ENCODE results near the gene NMT1. TPM values are rescaled to one million over a fixed set of nuclear protein-coding genes. Genes with fewer than 3 reads are reported as not detected.

The NMT1 gene
- total RNA-seq, 2 donors from 2014 or later, result 44.6 to 52.7 TPM

DNA sequence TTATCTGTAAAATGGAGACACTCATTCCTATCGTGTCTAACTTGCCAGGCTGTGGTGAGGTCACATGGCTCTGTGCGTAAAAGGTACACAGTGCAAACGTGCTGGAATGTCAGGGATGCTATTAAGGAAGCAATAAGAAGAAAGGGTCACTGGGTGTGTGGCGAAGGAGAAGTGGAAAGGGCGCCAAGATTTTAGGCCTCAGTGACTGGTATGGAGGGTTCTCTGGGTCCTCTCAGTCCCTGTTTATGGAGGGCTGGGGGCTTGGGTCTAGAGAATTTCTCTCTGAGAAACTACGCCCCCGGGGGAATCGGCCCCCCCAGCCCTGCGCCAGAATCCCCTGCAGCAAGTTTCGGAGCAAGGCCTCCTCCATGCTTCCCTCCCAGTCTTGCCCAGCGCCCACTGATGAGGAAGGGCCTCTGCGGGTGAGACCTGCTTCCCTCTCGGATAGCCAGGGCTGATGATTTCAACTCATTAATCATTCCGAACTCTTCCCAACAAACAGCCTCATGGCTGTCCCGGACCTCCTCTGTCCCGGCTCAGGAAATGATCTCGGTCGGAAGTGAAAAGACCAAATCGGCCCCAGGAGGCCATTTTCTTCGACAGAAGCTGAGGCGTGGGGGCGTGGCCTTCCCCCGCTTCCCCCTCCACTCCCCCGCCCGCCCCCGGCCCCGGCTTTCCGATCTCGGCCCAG is 85.9 kb downstream of the NMT1 start:
- no peak for DNase-seq (ENCODE audit: low spot score)
- no peaks in the 10 kb centered on the region for H3K36me3 ChIP-seq
- no peaks in the 10 kb centered on the region for H3K9me3 ChIP-seq
- H3K4me3 ChIP-seq, result peak overlapping the region; percentile 67 to 83
- TF ChIP-seq, protein P1, sequence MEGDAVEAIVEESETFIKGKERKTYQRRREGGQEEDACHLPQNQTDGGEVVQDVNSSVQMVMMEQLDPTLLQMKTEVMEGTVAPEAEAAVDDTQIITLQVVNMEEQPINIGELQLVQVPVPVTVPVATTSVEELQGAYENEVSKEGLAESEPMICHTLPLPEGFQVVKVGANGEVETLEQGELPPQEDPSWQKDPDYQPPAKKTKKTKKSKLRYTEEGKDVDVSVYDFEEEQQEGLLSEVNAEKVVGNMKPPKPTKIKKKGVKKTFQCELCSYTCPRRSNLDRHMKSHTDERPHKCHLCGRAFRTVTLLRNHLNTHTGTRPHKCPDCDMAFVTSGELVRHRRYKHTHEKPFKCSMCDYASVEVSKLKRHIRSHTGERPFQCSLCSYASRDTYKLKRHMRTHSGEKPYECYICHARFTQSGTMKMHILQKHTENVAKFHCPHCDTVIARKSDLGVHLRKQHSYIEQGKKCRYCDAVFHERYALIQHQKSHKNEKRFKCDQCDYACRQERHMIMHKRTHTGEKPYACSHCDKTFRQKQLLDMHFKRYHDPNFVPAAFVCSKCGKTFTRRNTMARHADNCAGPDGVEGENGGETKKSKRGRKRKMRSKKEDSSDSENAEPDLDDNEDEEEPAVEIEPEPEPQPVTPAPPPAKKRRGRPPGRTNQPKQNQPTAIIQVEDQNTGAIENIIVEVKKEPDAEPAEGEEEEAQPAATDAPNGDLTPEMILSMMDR (IDR thresholded peaks at IDR 0.05), result no peak
- H3K27ac ChIP-seq, result peak overlapping the region; percentile 96 to 99
- no peaks in the 10 kb centered on the region for H3K27me3 ChIP-seq
- H3K4me1 ChIP-seq, result peaks cover 0 to 51% of the 10 kb centered on the region in 2 donors

DNA sequence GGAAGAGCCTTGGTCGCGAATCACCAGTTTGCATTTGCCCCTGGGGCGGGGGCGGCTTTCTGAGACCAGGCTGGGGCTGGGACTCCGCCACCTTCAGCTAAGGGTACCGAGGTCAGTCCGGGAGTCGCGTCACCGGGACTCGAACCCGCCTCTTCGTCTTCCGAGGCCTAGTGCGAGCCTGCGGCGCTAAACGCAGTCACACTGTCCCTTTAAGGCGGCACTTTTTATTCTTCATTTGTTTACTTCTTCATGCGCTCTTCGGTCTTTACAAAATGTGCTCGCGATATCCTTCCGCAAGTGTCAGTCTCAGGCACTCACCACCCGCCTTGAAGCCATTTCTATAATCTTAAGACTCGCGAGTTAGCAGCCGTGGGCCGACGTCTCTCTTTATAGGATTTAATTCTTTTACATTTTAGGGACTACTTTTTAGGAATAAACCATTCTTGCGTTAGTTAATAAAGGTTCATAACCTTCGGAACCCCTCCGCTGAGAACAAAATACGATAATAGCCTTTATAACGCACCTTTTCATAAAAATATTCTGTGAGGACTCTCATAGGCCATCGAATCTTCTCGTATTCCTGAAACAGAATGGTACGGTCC is 86.6 kb downstream of the NMT1 start:
- H3K27ac ChIP-seq, result peak overlapping the region; percentile 96 to 99
- H3K4me3 ChIP-seq, result peak overlapping the region; percentile 67 to 83
- peak; percentile 84 for DNase-seq (ENCODE audit: low spot score)
- H3K36me3 ChIP-seq, result no peaks in the 10 kb centered on the region
- TF ChIP-seq, protein P1 (IDR thresholded peaks at IDR 0.05), result no peak
- no peaks in the 10 kb centered on the region for H3K9me3 ChIP-seq
- H3K27me3 ChIP-seq, result no peaks in the 10 kb centered on the region
- peaks cover 0 to 56% of the 10 kb centered on the region in 2 donors for H3K4me1 ChIP-seq

DNA sequence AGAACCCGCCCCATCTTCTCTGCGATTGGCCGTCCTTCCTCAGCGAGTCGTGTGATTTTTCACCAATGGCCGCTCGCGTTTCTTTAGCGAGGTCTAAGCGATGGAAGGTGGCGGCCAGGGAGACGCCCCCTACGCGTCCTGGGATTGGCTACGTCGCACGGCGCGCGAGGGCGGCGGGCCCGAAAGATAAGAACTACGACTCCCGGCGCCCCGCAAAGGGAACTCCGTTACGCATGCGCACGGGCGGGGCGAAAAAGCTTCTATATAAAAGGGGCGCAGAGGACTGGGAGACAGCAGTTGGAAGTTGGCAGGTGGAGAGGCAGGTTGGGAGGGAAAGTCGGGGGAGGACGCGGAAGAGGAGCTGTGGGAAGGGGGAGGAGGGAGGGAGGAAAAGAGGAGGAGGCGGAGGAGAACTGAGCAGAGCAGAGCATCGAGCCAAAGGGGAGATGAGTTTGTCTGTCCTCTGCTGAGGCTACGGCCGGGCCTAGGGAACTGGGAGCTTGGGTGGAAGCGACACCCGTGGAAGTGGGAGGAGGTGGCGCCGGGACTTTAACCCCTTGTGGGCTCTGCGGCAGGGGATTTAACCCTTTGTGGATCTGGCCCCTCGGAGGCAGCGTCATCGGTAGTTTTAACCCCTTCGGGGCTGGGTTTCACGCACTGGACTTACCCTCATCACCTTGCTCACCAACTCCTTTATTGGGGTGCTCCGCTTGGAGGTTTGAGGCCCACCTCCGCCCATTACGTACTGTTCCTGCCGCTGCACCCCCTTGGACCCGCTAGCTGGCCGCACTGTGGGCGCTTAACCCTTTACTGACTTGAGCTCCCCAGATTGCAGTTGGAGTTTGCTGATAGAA is 87.3 kb downstream of the NMT1 start, which contains the start of gene HEXIM1:
HEXIM1 (plus strand) TSS at position 293 of the 854 bp plus-strand sequence. CDS start 716 bp downstream, outside the sequence.
- peak within 1 kb of the TSS; percentile 75 to 93 for H3K4me3 ChIP-seq
- H3K9me3 ChIP-seq, result no peaks in the 10 kb centered on the region
- TF ChIP-seq, protein P1 (IDR thresholded peaks at IDR 0.05), result no peak
- H3K36me3 ChIP-seq, result no peaks in the 10 kb centered on the region
- peak within 1 kb of the TSS; percentile 96 to 99 for H3K27ac ChIP-seq
- H3K27me3 ChIP-seq, result no peaks in the 10 kb centered on the region
- DNase-seq (ENCODE audit: low spot score), result peak; percentile 100
- H3K4me1 ChIP-seq, result peaks cover 0 to 53% of the 10 kb centered on the region in 2 donors

DNA sequence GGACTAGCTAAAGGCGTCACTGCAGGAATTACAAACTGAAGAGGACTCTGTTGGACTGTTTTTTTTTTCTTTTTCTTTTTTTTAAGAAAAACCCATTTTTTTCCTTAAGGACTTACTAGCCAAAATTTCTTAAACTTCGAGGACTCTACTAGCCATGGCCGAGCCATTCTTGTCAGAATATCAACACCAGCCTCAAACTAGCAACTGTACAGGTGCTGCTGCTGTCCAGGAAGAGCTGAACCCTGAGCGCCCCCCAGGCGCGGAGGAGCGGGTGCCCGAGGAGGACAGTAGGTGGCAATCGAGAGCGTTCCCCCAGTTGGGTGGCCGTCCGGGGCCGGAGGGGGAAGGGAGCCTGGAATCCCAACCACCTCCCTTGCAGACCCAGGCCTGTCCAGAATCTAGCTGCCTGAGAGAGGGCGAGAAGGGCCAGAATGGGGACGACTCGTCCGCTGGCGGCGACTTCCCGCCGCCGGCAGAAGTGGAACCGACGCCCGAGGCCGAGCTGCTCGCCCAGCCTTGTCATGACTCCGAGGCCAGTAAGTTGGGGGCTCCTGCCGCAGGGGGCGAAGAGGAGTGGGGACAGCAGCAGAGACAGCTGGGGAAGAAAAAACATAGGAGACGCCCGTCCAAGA is 88.0 kb downstream of the NMT1 start:
- TF ChIP-seq, protein P1 (IDR thresholded peaks at IDR 0.05), result peak; percentile 77 to 92
- H3K4me1 ChIP-seq, result peaks cover 0 to 45% of the 10 kb centered on the region in 2 donors
- no peaks in the 10 kb centered on the region for H3K27me3 ChIP-seq
- H3K36me3 ChIP-seq, result no peaks in the 10 kb centered on the region
- no peaks in the 10 kb centered on the region for H3K9me3 ChIP-seq
- DNase-seq (ENCODE audit: low spot score), result peak; percentile 91
- peak overlapping the region; percentile 75 to 93 for H3K4me3 ChIP-seq
- H3K27ac ChIP-seq, result peak overlapping the region; percentile 95 to 99
